A673 (cell line): ENCODE measurements around the gene B3GALT2. TPM values are rescaled to one million over a fixed set of nuclear protein-coding genes. Genes with fewer than 3 reads are reported as not detected.

ENCODE experiments used
- BruUV-seq: library from RNA; stranded (reverse); fragments of 400-500 nt; replicated peaks from 2 replicates; lab custom pipeline; 2021; lab: Mats Ljungman, UMichigan
- CTCF ChIA-PET: fragments of 300-600 bp; sonication (Branson Sonifier 250); formaldehyde crosslinking; loops from one replicate; lab custom pipeline; 2022; ENCODE audit warnings: antibody characterized with exemption; lab: Charles Lee
- POLR2A ChIA-PET: fragments of 300-600 bp; sonication (Branson Sonifier 250); formaldehyde crosslinking; loops from one replicate; lab custom pipeline; 2022; ENCODE audit warnings: antibody characterized with exemption; ENCODE audit not compliant: low non-redundant PET; lab: Charles Lee
- DNase-seq: peaks from one replicate; pipeline ENCODE4 v3.0.0-alpha.2; 2015; ENCODE audit warnings: low spot score
- H3K27ac ChIP-seq: fragments of 200-600 bp; sonication (generic); 2 replicates; pipeline ENCODE4 v1.5.1; 2016; ENCODE audit warnings: mixed run types, low read depth, mild to moderate bottlenecking, mixed read lengths, antibody characterized with exemption, low read length; ENCODE audit not compliant: poor library complexity, severe bottlenecking
- H3K27me3 ChIP-seq: fragments of 200-600 bp; sonication (generic); replicated peaks from 2 replicates; pipeline ENCODE4 v1.6.1; 2017; ENCODE audit warnings: mixed run types, low read depth, mild to moderate bottlenecking, mixed read lengths, antibody characterized with exemption, low read length; ENCODE audit not compliant: insufficient read depth, poor library complexity
- H3K36me3 ChIP-seq: fragments of 200-600 bp; sonication (generic); 2 replicates; pipeline ENCODE4 v1.6.1; 2016; ENCODE audit warnings: mixed run types, mild to moderate bottlenecking, mixed read lengths, antibody characterized with exemption, low read length; ENCODE audit not compliant: insufficient read depth, poor library complexity, severe bottlenecking
- H3K4me1 ChIP-seq: fragments of 200-600 bp; sonication (generic); 2 replicates; pipeline ENCODE4 v1.6.1; 2017; ENCODE audit warnings: mixed run types, mild to moderate bottlenecking, mixed read lengths, antibody characterized with exemption, low read length; ENCODE audit not compliant: insufficient read depth, poor library complexity, severe bottlenecking
- H3K4me3 ChIP-seq: fragments of 200-600 bp; sonication (generic); 2 replicates; pipeline ENCODE4 v1.5.1; 2016; ENCODE audit warnings: low read depth, mixed run types, mild to moderate bottlenecking, mixed read lengths, low read length; ENCODE audit not compliant: poor library complexity, severe bottlenecking
- H3K9me3 ChIP-seq: fragments of 200-600 bp; sonication (generic); 2 replicates; pipeline ENCODE4 v1.6.1; 2016; ENCODE audit warnings: mixed run types, low read depth, mild to moderate bottlenecking, mixed read lengths, antibody characterized with exemption, low read length; ENCODE audit not compliant: poor library complexity, severe bottlenecking
- EZH2 ChIP-seq: fragments of 200-600 bp; sonication (generic); IDR thresholded peaks from 2 replicates; pipeline ENCODE4 v1.6.1; 2017; ENCODE audit warnings: borderline replicate concordance, low read depth, mild to moderate bottlenecking, mixed read lengths, antibody characterized with exemption, low read length; ENCODE audit not compliant: poor library complexity, severe bottlenecking
- intact Hi-C: fragments of 100-400 bp; cut with micrococcal nuclease; formaldehyde crosslinking; loops from one replicate; pipeline ENCODE4 v1.10.0; 2022; ENCODE audit not compliant: unreplicated experiment
- microRNA-seq: library from miRNA; unstranded; fragments of <30 nt; microRNA quantifications from one replicate; pipeline ENCODE4 v1.2.0, GENCODE V29; 2021
- total RNA-seq: library from RNA; stranded (reverse); gene quantifications from 2 replicates; pipeline ENCODE4 v1.2.3, GENCODE V29; 2021
- TF ChIP-seq, protein P1 (sequence below): fragments of 300-800, 200-600 bp; sonication (generic); conservative IDR thresholded peaks from 2 replicates; pipeline ENCODE4 v1.5.1; 2017; ENCODE audit warnings: low read depth, mild to moderate bottlenecking, antibody characterized with exemption, low read length, moderate library complexity, mixed read lengths

The B3GALT2 gene
- total RNA-seq, 1 experiment from 2014 or later = 0.39 TPM

- peaks cover 79% of the 10 kb centered on the region for H3K36me3 ChIP-seq
- TF ChIP-seq EZH2 = no peak
- TF ChIP-seq, protein P1, sequence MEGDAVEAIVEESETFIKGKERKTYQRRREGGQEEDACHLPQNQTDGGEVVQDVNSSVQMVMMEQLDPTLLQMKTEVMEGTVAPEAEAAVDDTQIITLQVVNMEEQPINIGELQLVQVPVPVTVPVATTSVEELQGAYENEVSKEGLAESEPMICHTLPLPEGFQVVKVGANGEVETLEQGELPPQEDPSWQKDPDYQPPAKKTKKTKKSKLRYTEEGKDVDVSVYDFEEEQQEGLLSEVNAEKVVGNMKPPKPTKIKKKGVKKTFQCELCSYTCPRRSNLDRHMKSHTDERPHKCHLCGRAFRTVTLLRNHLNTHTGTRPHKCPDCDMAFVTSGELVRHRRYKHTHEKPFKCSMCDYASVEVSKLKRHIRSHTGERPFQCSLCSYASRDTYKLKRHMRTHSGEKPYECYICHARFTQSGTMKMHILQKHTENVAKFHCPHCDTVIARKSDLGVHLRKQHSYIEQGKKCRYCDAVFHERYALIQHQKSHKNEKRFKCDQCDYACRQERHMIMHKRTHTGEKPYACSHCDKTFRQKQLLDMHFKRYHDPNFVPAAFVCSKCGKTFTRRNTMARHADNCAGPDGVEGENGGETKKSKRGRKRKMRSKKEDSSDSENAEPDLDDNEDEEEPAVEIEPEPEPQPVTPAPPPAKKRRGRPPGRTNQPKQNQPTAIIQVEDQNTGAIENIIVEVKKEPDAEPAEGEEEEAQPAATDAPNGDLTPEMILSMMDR = no peak
- H3K9me3 ChIP-seq = no peaks in the 10 kb centered on the region
- ChIA-PET CTCF (no interaction called here), POLR2A (no interaction called here)
- intact Hi-C loops = no loop called here
- no peak for DNase-seq
- H3K27ac ChIP-seq = no peak overlapping the region
- no peak overlapping the region for H3K4me3 ChIP-seq
- no peaks in the 10 kb centered on the region for H3K27me3 ChIP-seq
- no TSS peak for BruUV-seq
- H3K4me1 ChIP-seq = peaks cover 12% of the 10 kb centered on the region
These were observed 46.2 kb downstream of the B3GALT2 start for GRCh38 chr1:193140254-193140653.

DNA sequence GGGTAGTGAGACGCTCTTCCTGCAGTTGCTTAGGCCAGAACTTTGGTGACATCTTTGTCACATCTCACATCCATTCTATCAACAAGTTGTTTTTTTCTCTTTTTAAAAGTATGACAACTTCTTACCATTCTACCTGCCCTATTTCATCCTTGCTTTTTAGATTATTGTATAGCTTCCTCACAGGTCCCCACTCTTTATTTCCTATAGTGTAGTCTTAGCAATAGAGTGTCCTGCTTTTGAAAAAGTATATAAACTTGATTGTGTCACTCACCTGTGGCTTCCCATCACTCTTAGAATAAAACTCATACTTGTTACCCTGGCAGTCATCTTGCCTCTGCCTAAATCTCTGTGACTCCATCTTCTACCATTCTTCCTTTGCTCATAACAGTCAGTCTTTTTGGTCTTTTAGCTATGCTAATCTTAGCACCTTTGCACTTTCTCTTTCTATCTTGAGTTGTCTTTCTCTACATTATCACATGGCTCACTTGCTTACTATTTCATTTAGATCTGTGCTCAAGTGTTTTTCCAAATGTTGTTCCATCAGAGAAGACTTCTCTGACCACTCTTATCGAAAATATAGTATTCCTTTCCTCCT lies 55.0 kb downstream of the B3GALT2 start:
- Histone ChIP-seq H3K27ac (no peak overlapping the region), H3K4me3 (no peak overlapping the region), H3K27me3 (no peaks in the 10 kb centered on the region), H3K36me3 (peaks cover 60% of the 10 kb centered on the region), H3K9me3 (no peaks in the 10 kb centered on the region), H3K4me1 (no peaks in the 10 kb centered on the region)
- intact Hi-C loops = no loop called here
- ChIA-PET POLR2A (no interaction called here), CTCF (no interaction called here)
- DNase-seq = no peak
- BruUV-seq = no TSS peak
- TF ChIP-seq EZH2 = no peak
- TF ChIP-seq, protein P1 = no peak

Small RNA genes lying within 50 kb of the gene (microRNA-seq; reads per million reads assigned to microRNA genes)
- gene MIR1278 = not detected

Other genes with a start within 250 kb of the B3GALT2 start
- 93.9 and 100 TPM in 2 replicates for gene UCHL5, start 127.3 kb downstream of the B3GALT2 start, total RNA-seq
- gene RO60, start 127.0 kb downstream of the B3GALT2 start, total RNA-seq = 93.5 and 97.6 TPM in 2 replicates
- gene GLRX2, start 81.2 kb downstream of the B3GALT2 start, total RNA-seq = 31.9 and 35.7 TPM in 2 replicates
- gene CDC73, start 64.6 kb downstream of the B3GALT2 start, total RNA-seq = 61.5 and 71.0 TPM in 2 replicates